ENCODE data around the gene WIPF2.

Gene WIPF2

GRCh38 chr17:40230670-40231069 is 11.6 kb downstream of the WIPF2 start:
- TF ChIP-seq POLR2AphosphoS5 (IDR thresholded peaks at IDR 0.05; ENCODE audit: low read depth, low read length) (no peak), REST (IDR thresholded peaks at IDR 0.05; ENCODE audit: insufficient read depth in 1 of 2, low read depth in 2 of 2, low read length in 2 of 2) (no peak), SIN3A (IDR thresholded peaks at IDR 0.05; ENCODE audit: borderline replicate concordance, insufficient read depth, low read length) (no peak), TAF1 (IDR thresholded peaks at IDR 0.05; ENCODE audit: borderline replicate concordance, insufficient read depth, low read length) (no peak), FOXP2 (optimal IDR thresholded peaks at IDR 0.05; ENCODE audit: borderline replicate concordance, extremely low read depth, extremely low read length, insufficient read depth) (no peak)

GRCh38 chr17:40241252-40241834 is 22.2 kb downstream of the WIPF2 start:
- TF ChIP-seq FOXP2 (optimal IDR thresholded peaks at IDR 0.05; ENCODE audit: borderline replicate concordance, extremely low read depth, extremely low read length, insufficient read depth), result no peak
- TF ChIP-seq SIN3A (IDR thresholded peaks at IDR 0.05; ENCODE audit: borderline replicate concordance, insufficient read depth, low read length), result no peak
- no peak for TF ChIP-seq TAF1 (IDR thresholded peaks at IDR 0.05; ENCODE audit: borderline replicate concordance, insufficient read depth, low read length)
- no peak for TF ChIP-seq REST (IDR thresholded peaks at IDR 0.05; ENCODE audit: insufficient read depth in 1 of 2, low read depth in 2 of 2, low read length in 2 of 2)
- no peak for TF ChIP-seq POLR2AphosphoS5 (IDR thresholded peaks at IDR 0.05; ENCODE audit: low read depth, low read length)

GRCh38 chr17:40242774-40243173 is 23.7 kb downstream of the WIPF2 start:
- no peak for TF ChIP-seq SIN3A (IDR thresholded peaks at IDR 0.05; ENCODE audit: borderline replicate concordance, insufficient read depth, low read length)
- TF ChIP-seq POLR2AphosphoS5 (IDR thresholded peaks at IDR 0.05; ENCODE audit: low read depth, low read length), result no peak
- TF ChIP-seq REST (IDR thresholded peaks at IDR 0.05; ENCODE audit: insufficient read depth in 1 of 2, low read depth in 2 of 2, low read length in 2 of 2), result no peak
- no peak for TF ChIP-seq FOXP2 (optimal IDR thresholded peaks at IDR 0.05; ENCODE audit: borderline replicate concordance, extremely low read depth, extremely low read length, insufficient read depth)
- no peak for TF ChIP-seq TAF1 (IDR thresholded peaks at IDR 0.05; ENCODE audit: borderline replicate concordance, insufficient read depth, low read length)

GRCh38 chr17:40243761-40244160 is 24.7 kb downstream of the WIPF2 start:
- TF ChIP-seq SIN3A (IDR thresholded peaks at IDR 0.05; ENCODE audit: borderline replicate concordance, insufficient read depth, low read length) (no peak), TAF1 (IDR thresholded peaks at IDR 0.05; ENCODE audit: borderline replicate concordance, insufficient read depth, low read length) (no peak), FOXP2 (optimal IDR thresholded peaks at IDR 0.05; ENCODE audit: borderline replicate concordance, extremely low read depth, extremely low read length, insufficient read depth) (no peak), REST (IDR thresholded peaks at IDR 0.05; ENCODE audit: insufficient read depth in 1 of 2, low read depth in 2 of 2, low read length in 2 of 2) (no peak)

- TF ChIP-seq REST (IDR thresholded peaks at IDR 0.05; ENCODE audit: insufficient read depth in 1 of 2, low read depth in 2 of 2, low read length in 2 of 2), result no peak
- TF ChIP-seq TAF1 (IDR thresholded peaks at IDR 0.05; ENCODE audit: borderline replicate concordance, insufficient read depth, low read length), result no peak
- TF ChIP-seq FOXP2 (optimal IDR thresholded peaks at IDR 0.05; ENCODE audit: borderline replicate concordance, extremely low read depth, extremely low read length, insufficient read depth), result no peak
- no peak for TF ChIP-seq POLR2AphosphoS5 (IDR thresholded peaks at IDR 0.05; ENCODE audit: low read depth, low read length)
- TF ChIP-seq SIN3A (IDR thresholded peaks at IDR 0.05; ENCODE audit: borderline replicate concordance, insufficient read depth, low read length), result no peak
Measured at GRCh38 chr17:40244255-40244654, 25.2 kb downstream of the WIPF2 start.

Data from PFSK-1 (cell line).